ENCODE results near the gene PXK. TPM values are rescaled to one million over a fixed set of nuclear protein-coding genes. Genes with fewer than 3 reads are reported as not detected.

The PXK gene
- total and polyA plus RNA-seq, 2 donors from 2014 or later, result 21.6 to 24.8 TPM

DNA sequence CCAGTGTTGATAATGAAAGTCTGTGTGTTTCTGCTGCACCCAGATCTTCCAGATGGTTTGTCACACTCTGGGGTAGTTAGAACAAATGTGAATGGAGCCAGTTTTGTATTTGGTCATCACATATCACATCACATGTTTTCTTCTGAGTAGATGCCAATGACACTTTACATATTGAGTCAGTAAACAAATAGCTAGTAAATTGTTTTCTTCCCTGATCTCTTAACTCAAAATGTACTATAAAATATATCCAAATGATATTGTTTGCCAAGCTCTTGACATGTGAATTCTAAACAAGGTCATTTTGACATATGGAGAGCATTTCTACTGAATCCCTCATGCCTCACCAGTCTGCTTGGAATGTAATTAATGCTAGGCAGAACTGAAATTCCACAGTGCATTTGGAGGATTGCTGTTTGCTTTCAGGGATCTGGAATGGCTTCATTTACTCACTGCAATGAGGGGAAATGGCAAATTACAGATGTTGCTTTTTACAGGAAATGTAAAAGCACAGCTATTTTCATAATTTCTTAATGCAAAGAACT is 55.9 kb downstream of the PXK start:
- peaks cover 0 to 6% (median under 1%) of the 10 kb centered on the region in 3 donors for H3K36me3 ChIP-seq (ENCODE audit: control insufficient read depth in 2 of 3, insufficient read depth in 3 of 3, low read length in 3 of 3)
- TF ChIP-seq, protein P1, sequence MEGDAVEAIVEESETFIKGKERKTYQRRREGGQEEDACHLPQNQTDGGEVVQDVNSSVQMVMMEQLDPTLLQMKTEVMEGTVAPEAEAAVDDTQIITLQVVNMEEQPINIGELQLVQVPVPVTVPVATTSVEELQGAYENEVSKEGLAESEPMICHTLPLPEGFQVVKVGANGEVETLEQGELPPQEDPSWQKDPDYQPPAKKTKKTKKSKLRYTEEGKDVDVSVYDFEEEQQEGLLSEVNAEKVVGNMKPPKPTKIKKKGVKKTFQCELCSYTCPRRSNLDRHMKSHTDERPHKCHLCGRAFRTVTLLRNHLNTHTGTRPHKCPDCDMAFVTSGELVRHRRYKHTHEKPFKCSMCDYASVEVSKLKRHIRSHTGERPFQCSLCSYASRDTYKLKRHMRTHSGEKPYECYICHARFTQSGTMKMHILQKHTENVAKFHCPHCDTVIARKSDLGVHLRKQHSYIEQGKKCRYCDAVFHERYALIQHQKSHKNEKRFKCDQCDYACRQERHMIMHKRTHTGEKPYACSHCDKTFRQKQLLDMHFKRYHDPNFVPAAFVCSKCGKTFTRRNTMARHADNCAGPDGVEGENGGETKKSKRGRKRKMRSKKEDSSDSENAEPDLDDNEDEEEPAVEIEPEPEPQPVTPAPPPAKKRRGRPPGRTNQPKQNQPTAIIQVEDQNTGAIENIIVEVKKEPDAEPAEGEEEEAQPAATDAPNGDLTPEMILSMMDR (IDR thresholded peaks at IDR 0.05; ENCODE audit: borderline replicate concordance, extremely low read depth, insufficient read depth), result no peak
- H3K4me1 ChIP-seq (ENCODE audit: control insufficient read depth in 2 of 3, insufficient read depth in 2 of 3, low read depth in 1 of 3, low read length in 3 of 3), result peaks cover 8 to 28% (median 22%) of the 10 kb centered on the region in 3 donors
- intact Hi-C loops (cut with DNase I), result no loop called here
- H3K27me3 ChIP-seq (ENCODE audit: control insufficient read depth, insufficient read depth, low read length), result no peaks in the 10 kb centered on the region
- H3K27ac ChIP-seq (ENCODE audit: low read depth in 2 of 2, low read length in 2 of 2), result peak overlapping the region in 1 of 2 donors; percentile 38
- no peaks in the 10 kb centered on the region for H3K9me3 ChIP-seq (ENCODE audit: control insufficient read depth in 2 of 3, insufficient read depth in 1 of 3, low read length in 3 of 3)
- H3K4me3 ChIP-seq (ENCODE audit: low read length in 3 of 3), result no peak overlapping the region
- DNase-seq (peak in 2 of 5 donors; percentile 81 to 86), FAIRE-seq (peak; percentile 27)
- no peak overlapping the region for H3K9ac ChIP-seq (ENCODE audit: low read length in 3 of 3)

GRCh38 chr3:58391156-58391865 is 58.6 kb downstream of the PXK start:
- intact Hi-C loops (cut with DNase I), result no loop called here
- H3K4me1 ChIP-seq (ENCODE audit: control insufficient read depth in 2 of 3, insufficient read depth in 2 of 3, low read depth in 1 of 3, low read length in 3 of 3), result peaks cover 8 to 24% (median 22%) of the 10 kb centered on the region in 3 donors
- H3K36me3 ChIP-seq (ENCODE audit: control insufficient read depth in 2 of 3, insufficient read depth in 3 of 3, low read length in 3 of 3), result peaks cover 0 to 9% (median 2%) of the 10 kb centered on the region in 3 donors
- FAIRE-seq (no peak), DNase-seq (no peak)
- H3K27ac ChIP-seq (ENCODE audit: low read depth in 2 of 2, low read length in 2 of 2), result peak overlapping the region; percentile 39 to 54
- no peak overlapping the region for H3K4me3 ChIP-seq (ENCODE audit: low read length in 3 of 3)
- no peak overlapping the region for H3K9ac ChIP-seq (ENCODE audit: low read length in 3 of 3)
- no peaks in the 10 kb centered on the region for H3K9me3 ChIP-seq (ENCODE audit: control insufficient read depth in 2 of 3, insufficient read depth in 1 of 3, low read length in 3 of 3)
- no peaks in the 10 kb centered on the region for H3K27me3 ChIP-seq (ENCODE audit: control insufficient read depth, insufficient read depth, low read length)
- TF ChIP-seq, protein P1 (IDR thresholded peaks at IDR 0.05; ENCODE audit: borderline replicate concordance, extremely low read depth, insufficient read depth), result no peak

GRCh38 chr3:58392181-58392580 is 59.5 kb downstream of the PXK start:
- intact Hi-C loops (cut with DNase I), result no loop called here
- Histone ChIP-seq H3K36me3 (ENCODE audit: control insufficient read depth in 2 of 3, insufficient read depth in 3 of 3, low read length in 3 of 3) (peaks cover 0 to 16% (median 2%) of the 10 kb centered on the region in 3 donors), H3K27me3 (ENCODE audit: control insufficient read depth, insufficient read depth, low read length) (no peaks in the 10 kb centered on the region), H3K9ac (ENCODE audit: low read length in 3 of 3) (no peak overlapping the region), H3K27ac (ENCODE audit: low read depth in 2 of 2, low read length in 2 of 2) (no peak overlapping the region), H3K9me3 (ENCODE audit: control insufficient read depth in 2 of 3, insufficient read depth in 1 of 3, low read length in 3 of 3) (no peaks in the 10 kb centered on the region), H3K4me3 (ENCODE audit: low read length in 3 of 3) (no peak overlapping the region), H3K4me1 (ENCODE audit: control insufficient read depth in 2 of 3, insufficient read depth in 2 of 3, low read depth in 1 of 3, low read length in 3 of 3) (peaks cover 8 to 17% (median 17%) of the 10 kb centered on the region in 3 donors)
- DNase-seq, result no peak
- no peak for FAIRE-seq
- TF ChIP-seq, protein P1 (IDR thresholded peaks at IDR 0.05; ENCODE audit: borderline replicate concordance, extremely low read depth, insufficient read depth), result no peak

Measured in kidney (tissue), 14 donors.